ENCODE data around the gene RABGAP1L. TPM values are rescaled to one million over a fixed set of nuclear protein-coding genes. Genes with fewer than 3 reads are reported as not detected.

The RABGAP1L gene
- total and polyA plus RNA-seq, 2 donors (not counting 3 experiments of a cell fraction or from before 2014, with no cell fraction given): 6.4 to 22.2 TPM

DNA sequence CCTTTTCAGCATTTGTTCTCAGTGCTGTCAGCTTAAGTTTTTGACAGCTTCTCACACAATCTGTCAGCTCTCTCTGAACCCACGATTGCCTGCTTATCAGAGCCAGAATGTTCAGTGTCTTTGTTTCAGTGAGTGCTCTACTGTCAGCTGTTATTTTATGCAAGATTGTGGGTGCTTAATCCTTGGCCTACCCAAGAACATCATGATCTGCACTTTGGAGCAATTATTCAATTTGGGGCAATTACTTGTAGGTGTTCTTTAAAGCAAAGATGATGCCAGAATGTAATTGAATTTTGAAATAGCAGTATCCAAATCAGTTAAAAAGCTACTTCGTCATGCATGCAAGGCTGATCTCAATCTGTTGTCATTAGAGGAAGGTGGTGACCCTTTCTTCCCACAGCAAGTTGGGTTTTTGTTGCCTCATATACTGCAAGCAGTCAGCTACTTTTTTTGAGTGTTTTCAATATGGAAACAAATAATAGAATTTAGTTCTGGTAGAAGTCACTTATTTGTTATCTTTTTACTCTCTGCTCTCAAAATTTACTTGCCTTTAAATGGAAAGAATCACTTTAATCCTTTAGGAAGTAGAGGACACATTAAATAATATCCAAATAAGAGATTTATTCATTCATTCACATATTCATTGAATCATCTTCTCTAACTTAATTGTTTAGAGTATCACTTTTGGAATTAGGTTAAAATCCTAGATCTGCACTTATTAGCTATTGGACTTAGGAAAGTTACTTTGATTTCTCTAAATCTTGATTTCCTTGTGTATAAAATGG, 586.9 kb downstream of the RABGAP1L start:
- DNase-seq (ENCODE audit: low read depth, low spot score) (no peak), FAIRE-seq (no peak)
- no peak overlapping the region for H3K4me3 ChIP-seq (replicated peaks in 1 of 3; ENCODE audit: insufficient read depth in 1 of 3, low read depth in 1 of 3, low read length in 3 of 3)
- intact Hi-C loops (cut with micrococcal nuclease): no loop called here
- BruUV-seq (replicated peaks): no TSS peak
- no peak overlapping the region for H3K27ac ChIP-seq (ENCODE audit: insufficient read depth, low read depth, low read length)
- H3K9me3 ChIP-seq (replicated peaks; ENCODE audit: control insufficient read depth, insufficient read depth, low read length): no peaks in the 10 kb centered on the region
- no peaks in the 10 kb centered on the region for H3K36me3 ChIP-seq (ENCODE audit: control insufficient read depth in 2 of 2, extremely low read depth in 1 of 2, insufficient read depth in 2 of 2, low read length in 2 of 2)
- H3K27me3 ChIP-seq (ENCODE audit: control insufficient read depth in 2 of 2, insufficient read depth in 2 of 2, low read length in 2 of 2): no peaks in the 10 kb centered on the region
- H3K79me2 ChIP-seq (ENCODE audit: control insufficient read depth, insufficient read depth, low read length): no peaks in the 10 kb centered on the region
- no peak overlapping the region for H3K4me2 ChIP-seq (ENCODE audit: insufficient read depth, low read length)
- H3K9me1 ChIP-seq (replicated peaks; ENCODE audit: control insufficient read depth, extremely low read depth, insufficient read depth, low read length): no peaks in the 10 kb centered on the region
- CTCF ChIA-PET: interaction anchor here (0.8 to 11.4 kb wide), 10 partner anchors 12 to 1317 kb away, joined by 3 to 279 read pairs (median 4); no protein-coding TSS in a partner anchor
- H4K20me1 ChIP-seq (replicated peaks; ENCODE audit: control insufficient read depth, extremely low read depth, insufficient read depth, low read length): no peaks in the 10 kb centered on the region
- H2AFZ ChIP-seq (ENCODE audit: low read depth, low read length): no peak overlapping the region
- TF ChIP-seq, protein P1, sequence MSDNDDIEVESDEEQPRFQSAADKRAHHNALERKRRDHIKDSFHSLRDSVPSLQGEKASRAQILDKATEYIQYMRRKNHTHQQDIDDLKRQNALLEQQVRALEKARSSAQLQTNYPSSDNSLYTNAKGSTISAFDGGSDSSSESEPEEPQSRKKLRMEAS (IDR thresholded peaks at IDR 0.05; ENCODE audit: insufficient read depth, insufficient read length): no peak
- no peak for TF ChIP-seq POLR2A (IDR thresholded peaks at IDR 0.05; ENCODE audit: low read depth, low read length)
- TF ChIP-seq GATA2 (IDR thresholded peaks at IDR 0.05; ENCODE audit: insufficient read depth, insufficient read length, low read depth, low read length): no peak
- TF ChIP-seq MYC (IDR thresholded peaks at IDR 0.05; ENCODE audit: low read depth, low read length): no peak
- no peak for TF ChIP-seq EZH2 (IDR thresholded peaks at IDR 0.05; ENCODE audit: borderline replicate concordance, low read depth, low read length, severe bottlenecking)
- no peak for TF ChIP-seq FOS (IDR thresholded peaks at IDR 0.05; ENCODE audit: borderline replicate concordance, insufficient read depth, low read length)
- TF ChIP-seq POLR2AphosphoS5 (IDR thresholded peaks at IDR 0.05; ENCODE audit: insufficient read depth, low read depth, low read length): no peak
- TF ChIP-seq, protein P2, sequence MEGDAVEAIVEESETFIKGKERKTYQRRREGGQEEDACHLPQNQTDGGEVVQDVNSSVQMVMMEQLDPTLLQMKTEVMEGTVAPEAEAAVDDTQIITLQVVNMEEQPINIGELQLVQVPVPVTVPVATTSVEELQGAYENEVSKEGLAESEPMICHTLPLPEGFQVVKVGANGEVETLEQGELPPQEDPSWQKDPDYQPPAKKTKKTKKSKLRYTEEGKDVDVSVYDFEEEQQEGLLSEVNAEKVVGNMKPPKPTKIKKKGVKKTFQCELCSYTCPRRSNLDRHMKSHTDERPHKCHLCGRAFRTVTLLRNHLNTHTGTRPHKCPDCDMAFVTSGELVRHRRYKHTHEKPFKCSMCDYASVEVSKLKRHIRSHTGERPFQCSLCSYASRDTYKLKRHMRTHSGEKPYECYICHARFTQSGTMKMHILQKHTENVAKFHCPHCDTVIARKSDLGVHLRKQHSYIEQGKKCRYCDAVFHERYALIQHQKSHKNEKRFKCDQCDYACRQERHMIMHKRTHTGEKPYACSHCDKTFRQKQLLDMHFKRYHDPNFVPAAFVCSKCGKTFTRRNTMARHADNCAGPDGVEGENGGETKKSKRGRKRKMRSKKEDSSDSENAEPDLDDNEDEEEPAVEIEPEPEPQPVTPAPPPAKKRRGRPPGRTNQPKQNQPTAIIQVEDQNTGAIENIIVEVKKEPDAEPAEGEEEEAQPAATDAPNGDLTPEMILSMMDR (IDR thresholded peaks at IDR 0.05; ENCODE audit: extremely low read depth in 1 of 2, insufficient read depth in 1 of 2, low read depth in 1 of 2, low read length in 2 of 2): no peak
- no peak for TF ChIP-seq JUN (IDR thresholded peaks at IDR 0.05; ENCODE audit: borderline replicate concordance, insufficient read depth, insufficient read length, low read depth)
- dilution Hi-C loops (cut with MboI; ENCODE audit: extremely low pct_ligation_motif_present, low sequenced_read_pairs): no loop called here
- H3K4me1 ChIP-seq (ENCODE audit: control insufficient read depth, extremely low read depth, insufficient read depth, low read length): no peaks in the 10 kb centered on the region
- H3K9ac ChIP-seq (replicated peaks; ENCODE audit: extremely low read depth, insufficient read depth, low read length): no peak overlapping the region
- POLR2A ChIA-PET: no interaction called here

Measured in endothelial cell of umbilical vein (primary cell).